ENCODE results near the gene SPRYD4.

GRCh38 chr12:56457817-56458216 is 10.6 kb upstream of the SPRYD4 start:
- TF ChIP-seq ESRRA (IDR thresholded peaks at IDR 0.05; ENCODE audit: borderline replicate concordance, low read depth) (no peak), MIER1 (IDR thresholded peaks at IDR 0.05; ENCODE audit: low read depth) (no peak), CTBP1 (IDR thresholded peaks at IDR 0.05; ENCODE audit: borderline replicate concordance) (no peak), ZBTB11 (CRISPR knock-in tag; IDR thresholded peaks at IDR 0.05) (no peak), NR0B1 (IDR thresholded peaks at IDR 0.05; ENCODE audit: partially characterized antibody) (no peak), CTCF (IDR thresholded peaks at IDR 0.05 in 2 of 3, conservative IDR thresholded peaks at IDR 0.05 in 1 of 3; ENCODE audit: insufficient read depth in 2 of 3, low read depth in 1 of 3, low read length in 3 of 3) (no peak), EP300 (IDR thresholded peaks at IDR 0.05; ENCODE audit: low read length) (no peak), SREBF2 (CRISPR knock-in tag; IDR thresholded peaks at IDR 0.05) (no peak), TBL1XR1 (IDR thresholded peaks at IDR 0.05; ENCODE audit: low read length in 2 of 2) (no peak), ILF3 (IDR thresholded peaks at IDR 0.05; ENCODE audit: borderline replicate concordance) (no peak), TRIM28 (IDR thresholded peaks at IDR 0.05) (no peak), MTA3 (IDR thresholded peaks at IDR 0.05; ENCODE audit: borderline replicate concordance) (no peak), NFXL1 (CRISPR knock-in tag; IDR thresholded peaks at IDR 0.05) (no peak), SIX5 (IDR thresholded peaks at IDR 0.05; ENCODE audit: borderline replicate concordance in 1 of 2, insufficient read depth in 1 of 2, low read depth in 1 of 2, low read length in 2 of 2) (no peak)

Measured in K562 (cell line).